Stimulated activated CD8-positive, alpha-beta memory T cell treated with anti-CD3 and anti-CD28 coated beads, Interleukin-15, amount 100 ng/mL, for 4 hours (primary cell): ENCODE results near the gene ZMYND12.
A peak's percentile ranks its signal among the peaks of the same experiment; 100 is the strongest.

Experiments used
- DNase-seq, 2 donors: peaks; one replicate each; pipeline ENCODE4 v3.0.0-alpha.2; 2020; ENCODE audit warnings: low read depth in 2 of 2

ZMYND12 gene

GRCh38 chr1:42392967-42393848 is 62.6 kb downstream of the ZMYND12 start:
- no peak for DNase-seq

- DNase-seq: no peak
These were observed 63.6 kb downstream of the ZMYND12 start for GRCh38 chr1:42392255-42392654.

- DNase-seq: no peak
These were observed 69.8 kb downstream of the ZMYND12 start for GRCh38 chr1:42386051-42386450.

- no peak for DNase-seq
These were observed 70.5 kb downstream of the ZMYND12 start for GRCh38 chr1:42385283-42385682.

GRCh38 chr1:42381280-42381673 is 74.5 kb downstream of the ZMYND12 start:
- no peak for DNase-seq

GRCh38 chr1:42380586-42381279 is 75.1 kb downstream of the ZMYND12 start, which contains the start of gene RIMKLA:
RIMKLA (plus strand) TSS chr1:42380792; CDS start chr1:42380935, 143 bp downstream.
- DNase-seq: peak in 1 of 2 donors; percentile 23
